ENCODE measurements around the gene TRIO. TPM values are rescaled to one million over a fixed set of nuclear protein-coding genes. Genes with fewer than 3 reads are reported as not detected.

TRIO gene
- polyA plus RNA-seq, 4 donors = 103 to 182 (median 111) TPM

GRCh38 chr5:14397717-14398116 is 254.6 kb downstream of the TRIO start:
- DNase-seq (ENCODE audit: low read depth in 4 of 4, low spot score in 3 of 4) = no peak

- DNase-seq (ENCODE audit: low read depth in 4 of 4, low spot score in 3 of 4) = no peak
Observed at GRCh38 chr5:14399054-14399692, 256.0 kb downstream of the TRIO start.

- no peak for DNase-seq (ENCODE audit: low read depth in 4 of 4, low spot score in 3 of 4)
Observed at GRCh38 chr5:14400085-14400484, 256.9 kb downstream of the TRIO start.

- DNase-seq (ENCODE audit: low read depth in 4 of 4, low spot score in 3 of 4) = no peak
Observed at GRCh38 chr5:14400611-14401010, 257.5 kb downstream of the TRIO start.

GRCh38 chr5:14401639-14402038 is 258.5 kb downstream of the TRIO start:
- DNase-seq (ENCODE audit: low read depth in 4 of 4, low spot score in 3 of 4) = no peak

GRCh38 chr5:14402424-14402823 is 259.3 kb downstream of the TRIO start:
- DNase-seq (ENCODE audit: low read depth in 4 of 4, low spot score in 3 of 4) = no peak

GRCh38 chr5:14404780-14405179 is 261.6 kb downstream of the TRIO start:
- DNase-seq (ENCODE audit: low read depth in 4 of 4, low spot score in 3 of 4) = no peak

- no peak for DNase-seq (ENCODE audit: low read depth in 4 of 4, low spot score in 3 of 4)
Observed at GRCh38 chr5:14405267-14405666, 262.1 kb downstream of the TRIO start.

- DNase-seq (ENCODE audit: low read depth in 4 of 4, low spot score in 3 of 4) = no peak
Observed at GRCh38 chr5:14405706-14406553, 262.8 kb downstream of the TRIO start.

- DNase-seq (ENCODE audit: low read depth in 4 of 4, low spot score in 3 of 4) = no peak
Observed at GRCh38 chr5:14406554-14406849, 263.4 kb downstream of the TRIO start.

GRCh38 chr5:14407051-14407450 is 263.9 kb downstream of the TRIO start:
- no peak for DNase-seq (ENCODE audit: low read depth in 4 of 4, low spot score in 3 of 4)

GRCh38 chr5:14407746-14408175 is 264.6 kb downstream of the TRIO start:
- DNase-seq (ENCODE audit: low read depth in 4 of 4, low spot score in 3 of 4) = no peak

- no peak for DNase-seq (ENCODE audit: low read depth in 4 of 4, low spot score in 3 of 4)
Observed at GRCh38 chr5:14408969-14409586, 265.9 kb downstream of the TRIO start.

GRCh38 chr5:14410068-14410393 is 266.9 kb downstream of the TRIO start:
- no peak for DNase-seq (ENCODE audit: low read depth in 4 of 4, low spot score in 3 of 4)

GRCh38 chr5:14410394-14411201 is 267.5 kb downstream of the TRIO start:
- DNase-seq (ENCODE audit: low read depth in 4 of 4, low spot score in 3 of 4) = no peak

- no peak for DNase-seq (ENCODE audit: low read depth in 4 of 4, low spot score in 3 of 4)
Observed at GRCh38 chr5:14411216-14411615, 268.1 kb downstream of the TRIO start.

GRCh38 chr5:14413331-14413750 is 270.2 kb downstream of the TRIO start:
- DNase-seq (ENCODE audit: low read depth in 4 of 4, low spot score in 3 of 4) = no peak

GRCh38 chr5:14414007-14414406 is 270.9 kb downstream of the TRIO start:
- no peak for DNase-seq (ENCODE audit: low read depth in 4 of 4, low spot score in 3 of 4)

- DNase-seq (ENCODE audit: low read depth in 4 of 4, low spot score in 3 of 4) = no peak
Observed at GRCh38 chr5:14414656-14415023, 271.5 kb downstream of the TRIO start.

GRCh38 chr5:14415024-14415697 is 272.0 kb downstream of the TRIO start:
- no peak for DNase-seq (ENCODE audit: low read depth in 4 of 4, low spot score in 3 of 4)

GRCh38 chr5:14415698-14416074 is 272.5 kb downstream of the TRIO start:
- DNase-seq (ENCODE audit: low read depth in 4 of 4, low spot score in 3 of 4) = no peak

All from left renal pelvis (tissue), 4 donors.